Peyer's patch (tissue), 4 donors: ENCODE data around the gene WWOX. TPM values are rescaled to one million over a fixed set of nuclear protein-coding genes. Genes with fewer than 3 reads are reported as not detected.

Experiments
- DNase-seq, 3 donors: peaks; one replicate each; pipeline ENCODE4 v3.0.0-alpha.2; 2017 to 2019
- H3K27ac ChIP-seq, 4 donors: fragments of 200-600 bp; sonication (generic); one replicate each; pipeline ENCODE4 v1.5.1; 2016 to 2019
- H3K27me3 ChIP-seq, 2 donors: fragments of 200-600 bp; sonication (generic); one replicate each; pipeline ENCODE4 v1.5.1; 2019
- H3K36me3 ChIP-seq, 3 donors: fragments of 200-600 bp; sonication (generic); one replicate each; pipeline ENCODE4 v1.5.1; 2016 to 2019
- H3K4me1 ChIP-seq, 4 donors: fragments of 200-600 bp; sonication (generic); one replicate each; pipeline ENCODE4 v1.5.1; 2016 to 2019
- H3K4me3 ChIP-seq, 4 donors: fragments of 200-600 bp; sonication (generic); 1 replicate in 3 of 4; 2 replicates in 1 of 4; pipeline ENCODE4 v1.5.1; 2016 to 2019; ENCODE audit warnings: mild to moderate bottlenecking in 1 of 4
- H3K9me3 ChIP-seq, 4 donors: fragments of 200-600 bp; sonication (generic); one replicate each; pipeline ENCODE4 v1.5.1; 2016 to 2019; ENCODE audit warnings: mild to moderate bottlenecking in 1 of 4
- CTCF ChIP-seq, 6 experiments: fragments of 450-650 bp in 4 of 6; fragments of 200-600 bp in 2 of 6; sonication (generic) in 1 of 6; IDR thresholded peaks; one replicate each; pipeline ENCODE4 v1.5.1; 2017 to 2019; ENCODE audit warnings: antibody characterized with exemption in 6 of 6, mild to moderate bottlenecking in 3 of 6, moderate library complexity in 1 of 6
- POLR2A ChIP-seq, 2 donors: fragments of 450-650 bp; IDR thresholded peaks; one replicate each; pipeline ENCODE4 v1.5.1; 2017; ENCODE audit warnings: antibody characterized with exemption in 2 of 2, mild to moderate bottlenecking in 2 of 2, moderate library complexity in 2 of 2
- total RNA-seq, 4 donors: library from RNA; depleted of rRNA; stranded (reverse); fragments of >200 nt; gene quantifications; one replicate each; pipeline ENCODE4 v1.1.0, GENCODE V29; 2016

The WWOX gene
- total RNA-seq, 4 donors from 2014 or later, result 17.3 to 197 (median 57.5) TPM

GRCh38 chr16:79076047-79076767 lies 976.8 kb downstream of the WWOX start:
- H3K36me3 ChIP-seq, result no peaks in the 10 kb centered on the region
- H3K9me3 ChIP-seq, result no peaks in the 10 kb centered on the region
- no peak for TF ChIP-seq CTCF (IDR thresholded peaks at IDR 0.05)
- TF ChIP-seq POLR2A (IDR thresholded peaks at IDR 0.05), result no peak
- no peak overlapping the region for H3K4me3 ChIP-seq
- H3K4me1 ChIP-seq, result no peaks in the 10 kb centered on the region
- no peak overlapping the region for H3K27ac ChIP-seq
- no peak for DNase-seq
- no peaks in the 10 kb centered on the region for H3K27me3 ChIP-seq

GRCh38 chr16:79077346-79077745 lies 977.9 kb downstream of the WWOX start:
- no peak overlapping the region for H3K27ac ChIP-seq
- no peaks in the 10 kb centered on the region for H3K36me3 ChIP-seq
- no peaks in the 10 kb centered on the region for H3K9me3 ChIP-seq
- no peak for DNase-seq
- no peak overlapping the region for H3K4me3 ChIP-seq
- H3K27me3 ChIP-seq, result no peaks in the 10 kb centered on the region
- no peaks in the 10 kb centered on the region for H3K4me1 ChIP-seq
- TF ChIP-seq POLR2A (IDR thresholded peaks at IDR 0.05) (no peak), CTCF (IDR thresholded peaks at IDR 0.05) (no peak)

GRCh38 chr16:79079656-79080420 lies 980.4 kb downstream of the WWOX start:
- TF ChIP-seq POLR2A (IDR thresholded peaks at IDR 0.05), result no peak
- TF ChIP-seq CTCF (IDR thresholded peaks at IDR 0.05), result no peak
- Histone ChIP-seq H3K27ac (no peak overlapping the region), H3K27me3 (no peaks in the 10 kb centered on the region), H3K4me1 (no peaks in the 10 kb centered on the region), H3K36me3 (no peaks in the 10 kb centered on the region), H3K9me3 (no peaks in the 10 kb centered on the region), H3K4me3 (no peak overlapping the region)
- no peak for DNase-seq

GRCh38 chr16:79081297-79082066 lies 982.0 kb downstream of the WWOX start:
- Histone ChIP-seq H3K4me3 (no peak overlapping the region), H3K36me3 (no peaks in the 10 kb centered on the region), H3K9me3 (no peaks in the 10 kb centered on the region), H3K27me3 (no peaks in the 10 kb centered on the region), H3K27ac (no peak overlapping the region), H3K4me1 (no peaks in the 10 kb centered on the region)
- TF ChIP-seq POLR2A (IDR thresholded peaks at IDR 0.05) (no peak), CTCF (IDR thresholded peaks at IDR 0.05) (no peak)
- DNase-seq, result no peak

- TF ChIP-seq CTCF (IDR thresholded peaks at IDR 0.05) (no peak), POLR2A (IDR thresholded peaks at IDR 0.05) (no peak)
- no peaks in the 10 kb centered on the region for H3K36me3 ChIP-seq
- no peak overlapping the region for H3K4me3 ChIP-seq
- no peaks in the 10 kb centered on the region for H3K9me3 ChIP-seq
- DNase-seq, result no peak
- H3K4me1 ChIP-seq, result no peaks in the 10 kb centered on the region
- H3K27me3 ChIP-seq, result no peaks in the 10 kb centered on the region
- H3K27ac ChIP-seq, result no peak overlapping the region
Observed at GRCh38 chr16:79082970-79083369, 983.5 kb downstream of the WWOX start.
